ENCODE measurements around the gene ZNF253. TPM values are rescaled to one million over a fixed set of nuclear protein-coding genes. Genes with fewer than 3 reads are reported as not detected.

Gene ZNF253
- 10 to 100 TPM in 1 of 2 donors, 1 to 10 TPM in 1; 6.1 to 13.5 TPM for total RNA-seq
- polyA plus RNA-seq = 1 to 10 TPM; 2.7 to 3.5 TPM
- long read RNA-seq, donor 1, transcript ZNF253-203 (4 exons, 3,519 nt) = major isoform, 7 of 17 reads
- long read RNA-seq, donor 1, partial matches to known transcripts = 6 of 17 reads
- long read RNA-seq, donor 1, other reads (novel, unspliced or antisense) = 0 of 17 reads
- long read RNA-seq, donor 2, partial matches to known transcripts = 0 of 10 reads
- long read RNA-seq, donor 2, other reads (novel, unspliced or antisense) = 0 of 10 reads
- long read RNA-seq, donor 3, partial matches to known transcripts = 5 of 10 reads
- long read RNA-seq, donor 3, other reads (novel, unspliced or antisense) = 0 of 10 reads
- long read RNA-seq, donor 4, transcript ZNF253-203 (4 exons, 3,519 nt) = major isoform, 6 of 6 reads
- long read RNA-seq, donor 4, partial matches to known transcripts = 0 of 6 reads
- long read RNA-seq, donor 4, other reads (novel, unspliced or antisense) = 0 of 6 reads
- long read RNA-seq, donor 5, transcript ZNF253-203 (4 exons, 3,519 nt) = major isoform, 9 of 14 reads
- long read RNA-seq, donor 5, partial matches to known transcripts = 0 of 14 reads
- long read RNA-seq, donor 5, other reads (novel, unspliced or antisense) = 0 of 14 reads

DNA sequence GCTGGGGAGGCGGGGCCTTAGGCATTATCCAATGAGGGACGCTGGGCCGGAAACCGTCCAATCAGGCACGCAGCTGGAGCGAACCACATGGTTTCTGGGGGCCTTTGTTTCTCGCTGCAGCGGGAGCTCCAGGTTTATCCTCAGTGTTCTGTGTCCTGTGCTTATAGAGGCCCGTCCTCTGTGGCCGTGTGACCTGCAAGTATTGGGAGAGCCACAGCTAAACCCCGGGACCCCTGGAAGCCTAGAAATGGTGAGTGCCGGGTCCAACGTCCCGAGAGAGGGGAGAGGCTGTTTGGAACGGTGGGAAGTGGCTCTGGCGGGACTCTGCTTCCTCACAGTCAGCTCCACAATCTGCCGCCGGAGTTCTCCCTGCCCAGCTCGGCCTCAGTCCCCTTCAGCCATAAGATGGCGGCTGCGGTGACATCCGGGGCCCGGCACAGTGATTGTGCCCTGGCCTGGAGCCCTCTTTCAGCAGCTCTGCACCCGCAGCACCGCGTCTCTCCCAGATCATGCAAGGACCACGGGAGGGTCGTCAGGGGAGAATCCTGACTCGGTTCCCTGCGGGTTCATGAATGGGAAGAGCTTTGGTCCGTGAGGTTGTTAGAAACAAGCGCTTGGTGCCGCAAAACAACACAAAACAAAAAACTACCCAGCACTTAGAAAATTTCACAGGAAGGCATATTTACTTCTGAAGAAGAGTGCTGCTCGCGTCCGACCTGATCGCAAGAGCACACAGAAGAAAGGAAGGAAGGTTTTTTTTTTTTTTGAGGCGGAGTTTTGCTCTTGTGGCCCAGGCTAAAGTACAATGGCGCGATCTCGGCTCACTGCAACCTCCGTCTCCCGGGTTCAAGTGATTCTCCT, at the start of gene ZNF253:
Gene ZNF253, plus strand, starts transcription at position 133 of the 861 bp plus-strand sequence. Its CDS starts 115 bp downstream, at position 248.
- TF ChIP-seq, protein P1, sequence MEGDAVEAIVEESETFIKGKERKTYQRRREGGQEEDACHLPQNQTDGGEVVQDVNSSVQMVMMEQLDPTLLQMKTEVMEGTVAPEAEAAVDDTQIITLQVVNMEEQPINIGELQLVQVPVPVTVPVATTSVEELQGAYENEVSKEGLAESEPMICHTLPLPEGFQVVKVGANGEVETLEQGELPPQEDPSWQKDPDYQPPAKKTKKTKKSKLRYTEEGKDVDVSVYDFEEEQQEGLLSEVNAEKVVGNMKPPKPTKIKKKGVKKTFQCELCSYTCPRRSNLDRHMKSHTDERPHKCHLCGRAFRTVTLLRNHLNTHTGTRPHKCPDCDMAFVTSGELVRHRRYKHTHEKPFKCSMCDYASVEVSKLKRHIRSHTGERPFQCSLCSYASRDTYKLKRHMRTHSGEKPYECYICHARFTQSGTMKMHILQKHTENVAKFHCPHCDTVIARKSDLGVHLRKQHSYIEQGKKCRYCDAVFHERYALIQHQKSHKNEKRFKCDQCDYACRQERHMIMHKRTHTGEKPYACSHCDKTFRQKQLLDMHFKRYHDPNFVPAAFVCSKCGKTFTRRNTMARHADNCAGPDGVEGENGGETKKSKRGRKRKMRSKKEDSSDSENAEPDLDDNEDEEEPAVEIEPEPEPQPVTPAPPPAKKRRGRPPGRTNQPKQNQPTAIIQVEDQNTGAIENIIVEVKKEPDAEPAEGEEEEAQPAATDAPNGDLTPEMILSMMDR (IDR thresholded peaks at IDR 0.05; ENCODE audit: control extremely low read depth, extremely low read depth) = no peak
- Histone ChIP-seq H3K9ac (ENCODE audit: insufficient read depth in 1 of 2, low read length in 2 of 2) (peak within 1 kb of the TSS; percentile 74 to 96), H3K4me3 (peak within 1 kb of the TSS; percentile 57), H3K9me3 (ENCODE audit: control insufficient read depth in 4 of 4, insufficient read depth in 3 of 4, low read length in 3 of 4) (peaks cover 0 to 7% (median 0%) of the 10 kb centered on the region in 4 donors), H3K4me1 (ENCODE audit: control insufficient read depth in 5 of 5, insufficient read depth in 5 of 5, low read length in 5 of 5) (peaks cover 0 to 17% (median 4%) of the 10 kb centered on the region in 5 donors), H3K27me3 (ENCODE audit: control insufficient read depth in 3 of 3, insufficient read depth in 3 of 3, low read length in 2 of 3) (no peaks in the 10 kb centered on the region), H3K27ac (ENCODE audit: low read depth in 1 of 2, low read length in 1 of 2) (peak within 1 kb of the TSS; percentile 94 to 95), H3K36me3 (ENCODE audit: control insufficient read depth in 4 of 4, insufficient read depth in 4 of 4, low read length in 4 of 4) (peaks cover 0 to 2% (median 0%) of the 10 kb centered on the region in 4 donors)
- DNase-seq (peak; percentile 97 to 99 (median 99)), ATAC-seq (ENCODE audit: insufficient read depth, low FRiP score) (peak; percentile 100)
- WGBS, 2 donors = 0% methylated on average over 43 of the region's 43 CpGs

DNA sequence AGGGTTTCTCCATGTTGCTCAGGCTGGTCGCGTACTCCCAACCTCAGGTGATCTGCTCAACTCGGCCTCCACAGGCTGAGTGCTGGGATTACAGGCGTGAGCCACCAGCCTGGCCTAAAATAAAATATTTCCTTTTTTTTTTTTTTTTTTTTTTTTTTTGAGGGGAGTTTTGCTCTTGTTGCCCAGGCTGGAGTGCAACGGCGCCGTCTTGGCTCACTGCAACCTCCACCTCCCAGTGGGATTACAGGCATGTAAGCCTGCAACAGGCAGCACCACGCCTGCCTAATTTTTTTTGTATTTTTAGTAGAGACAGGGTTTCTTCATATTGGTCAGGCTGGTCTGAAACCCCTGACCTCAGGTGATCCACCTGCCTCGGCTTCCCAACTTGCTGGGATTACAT, 49.0 kb upstream of the ZNF253 start:
- peaks cover 0 to 6% (median 2%) of the 10 kb centered on the region in 5 donors for H3K4me1 ChIP-seq (ENCODE audit: control insufficient read depth in 5 of 5, insufficient read depth in 5 of 5, low read length in 5 of 5)
- H3K4me3 ChIP-seq = no peak overlapping the region
- TF ChIP-seq, protein P1 (IDR thresholded peaks at IDR 0.05; ENCODE audit: control extremely low read depth, extremely low read depth) = no peak
- ATAC-seq (ENCODE audit: insufficient read depth, low FRiP score) (no peak), DNase-seq (no peak)
- peaks cover 0 to 26% (median 11%) of the 10 kb centered on the region in 4 donors for H3K36me3 ChIP-seq (ENCODE audit: control insufficient read depth in 4 of 4, insufficient read depth in 4 of 4, low read length in 4 of 4)
- no peak overlapping the region for H3K9ac ChIP-seq (ENCODE audit: insufficient read depth in 1 of 2, low read length in 2 of 2)
- 89 to 93% methylated on average over 9 of the region's 9 CpGs for WGBS, 2 donors
- H3K9me3 ChIP-seq (ENCODE audit: control insufficient read depth in 4 of 4, insufficient read depth in 3 of 4, low read length in 3 of 4) = peaks cover 0 to 16% (median 0%) of the 10 kb centered on the region in 4 donors
- H3K27me3 ChIP-seq (ENCODE audit: control insufficient read depth in 3 of 3, insufficient read depth in 3 of 3, low read length in 2 of 3) = no peaks in the 10 kb centered on the region
- no peak overlapping the region for H3K27ac ChIP-seq (ENCODE audit: low read depth in 1 of 2, low read length in 1 of 2)

DNA sequence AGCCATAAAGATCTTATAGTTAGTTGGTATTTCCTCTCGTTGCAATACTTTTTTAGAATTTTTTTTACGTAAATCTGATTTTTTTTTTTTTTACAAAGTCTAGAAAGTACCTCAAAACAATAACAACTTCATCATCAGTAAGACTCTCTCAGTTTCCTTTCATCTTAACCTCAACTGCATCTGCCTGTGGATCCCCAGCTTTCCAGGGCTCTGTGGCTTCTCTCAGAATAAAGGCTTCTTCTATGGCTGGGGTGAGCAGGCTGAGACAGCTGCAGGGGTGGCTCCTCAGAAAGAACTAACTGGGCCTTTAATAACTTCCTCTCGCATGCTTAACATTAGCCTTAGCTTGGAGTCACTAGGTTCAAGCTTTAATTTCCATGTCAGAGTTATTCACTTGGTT, 48.3 kb upstream of the ZNF253 start:
- TF ChIP-seq, protein P1 (IDR thresholded peaks at IDR 0.05; ENCODE audit: control extremely low read depth, extremely low read depth) = no peak
- ATAC-seq (ENCODE audit: insufficient read depth, low FRiP score) (no peak), DNase-seq (no peak)
- Histone ChIP-seq H3K9me3 (ENCODE audit: control insufficient read depth in 4 of 4, insufficient read depth in 3 of 4, low read length in 3 of 4) (peaks cover 0 to 15% (median 0%) of the 10 kb centered on the region in 4 donors), H3K27ac (ENCODE audit: low read depth in 1 of 2, low read length in 1 of 2) (no peak overlapping the region), H3K9ac (ENCODE audit: insufficient read depth in 1 of 2, low read length in 2 of 2) (no peak overlapping the region), H3K27me3 (ENCODE audit: control insufficient read depth in 3 of 3, insufficient read depth in 3 of 3, low read length in 2 of 3) (no peaks in the 10 kb centered on the region), H3K4me1 (ENCODE audit: control insufficient read depth in 5 of 5, insufficient read depth in 5 of 5, low read length in 5 of 5) (peaks cover 0 to 4% (median 2%) of the 10 kb centered on the region in 5 donors), H3K36me3 (ENCODE audit: control insufficient read depth in 4 of 4, insufficient read depth in 4 of 4, low read length in 4 of 4) (peaks cover 0 to 23% (median 9%) of the 10 kb centered on the region in 4 donors), H3K4me3 (no peak overlapping the region)
- WGBS, 2 donors = 87 to 94% methylated on average over 3 of the region's 3 CpGs
